Right renal pelvis (tissue), 4 donors: Measurements from ENCODE around the gene SLC9A9. TPM values are rescaled to one million over a fixed set of nuclear protein-coding genes. Genes with fewer than 3 reads are reported as not detected.

Experiments used
- DNase-seq, 4 donors: peaks; one replicate each; pipeline ENCODE4 v3.0.0-alpha.2; 2013; ENCODE audit warnings: low read depth in 4 of 4, low spot score in 3 of 4, missing footprints in 1 of 4
- polyA plus RNA-seq, 4 donors: library from polyadenylated mRNA; unstranded; fragments of 120-200 nt; gene quantifications; one replicate each; pipeline ENCODE4 v1.2.1, GENCODE V29; 2013; ENCODE audit not compliant: insufficient read length in 4 of 4

The SLC9A9 gene
- polyA plus RNA-seq, 4 donors: 4.9 to 8.0 (median 6.0) TPM

DNA sequence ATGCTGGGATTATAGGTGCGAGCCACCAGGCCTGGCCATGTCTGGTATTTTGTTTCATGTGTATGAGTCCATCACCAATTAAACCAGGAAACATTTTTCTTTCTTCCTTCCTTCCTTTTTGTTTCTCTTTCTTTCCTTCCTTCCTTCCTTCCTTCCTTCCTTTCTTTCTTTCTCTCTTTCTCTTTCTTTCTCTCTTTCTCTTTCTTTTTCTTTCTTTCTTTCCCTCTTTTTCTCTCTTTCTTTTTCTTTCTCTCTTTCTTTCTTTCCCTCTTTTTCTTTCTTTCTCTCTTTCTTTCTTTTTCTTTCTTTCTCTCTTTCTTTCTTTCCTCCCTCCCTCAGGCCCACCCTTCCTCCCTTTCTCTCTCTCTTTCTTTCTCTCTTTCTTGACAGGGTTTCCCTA is 83.4 kb downstream of the SLC9A9 start:
- no peak for DNase-seq

DNA sequence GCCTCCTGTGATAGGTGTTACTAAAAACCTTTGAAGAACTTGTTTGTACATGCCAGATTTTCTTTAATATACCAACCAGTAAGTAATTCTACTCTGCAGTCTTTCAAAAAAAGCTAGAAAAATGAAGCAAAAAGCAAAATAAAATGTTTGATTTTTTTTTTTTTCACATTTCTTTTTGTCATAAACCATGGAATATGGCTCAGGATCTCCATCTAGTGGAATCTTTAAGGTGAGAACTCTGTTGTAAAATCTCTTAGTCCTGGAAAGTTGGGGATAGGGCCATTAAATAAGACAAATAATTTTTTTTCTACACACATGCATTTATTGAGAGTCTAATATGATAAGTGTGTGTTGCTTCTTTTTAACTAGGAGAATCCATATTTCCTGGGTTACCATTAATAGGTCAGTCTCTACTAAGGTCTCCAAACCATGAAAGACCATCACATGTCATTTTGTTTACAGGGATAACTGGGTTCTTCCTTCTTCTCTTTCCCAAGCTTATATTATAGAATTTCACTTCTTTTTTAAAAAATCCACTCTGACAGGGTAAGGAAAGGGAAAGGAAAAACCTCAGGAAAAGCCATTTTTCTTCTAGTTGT is 84.6 kb downstream of the SLC9A9 start:
- no peak for DNase-seq

DNA sequence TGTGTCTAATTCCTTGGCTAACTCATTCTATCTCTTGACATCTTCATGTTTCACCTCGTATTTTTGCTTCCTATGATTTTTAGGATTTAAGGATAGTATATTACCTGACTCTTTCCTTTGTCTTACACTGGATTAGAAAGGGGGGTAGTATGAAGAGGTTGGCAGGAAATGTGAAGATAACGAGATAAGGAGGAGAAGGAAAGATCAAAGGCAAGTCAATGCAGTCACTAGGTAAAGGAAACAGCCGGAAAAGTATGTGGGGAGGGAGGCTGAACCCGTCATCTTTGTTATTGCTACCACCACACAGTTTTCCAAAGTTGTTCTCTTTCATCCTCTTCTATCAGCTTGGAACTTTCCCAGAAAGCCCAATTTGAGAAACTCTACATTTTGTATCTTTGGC is 90.6 kb downstream of the SLC9A9 start:
- DNase-seq: no peak

DNA sequence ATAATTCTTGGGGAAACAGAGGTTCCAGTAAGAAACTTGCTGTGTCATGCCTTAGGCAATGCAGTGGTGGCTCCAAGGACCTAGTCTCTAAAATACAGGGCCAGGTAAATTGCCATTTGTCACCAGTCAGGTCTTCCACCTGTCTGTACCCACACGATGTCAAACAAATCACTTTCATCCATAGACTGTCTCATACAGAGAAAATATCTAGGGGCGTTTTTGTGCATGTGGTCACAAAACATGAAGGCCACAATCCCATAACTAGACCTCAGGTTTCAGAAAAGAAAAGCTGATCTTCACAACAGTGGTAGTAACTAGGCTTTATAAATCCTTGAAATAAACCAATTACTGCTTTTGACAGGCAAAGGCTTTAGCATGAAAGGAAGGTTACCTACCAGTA is 92.3 kb downstream of the SLC9A9 start:
- no peak for DNase-seq

DNA sequence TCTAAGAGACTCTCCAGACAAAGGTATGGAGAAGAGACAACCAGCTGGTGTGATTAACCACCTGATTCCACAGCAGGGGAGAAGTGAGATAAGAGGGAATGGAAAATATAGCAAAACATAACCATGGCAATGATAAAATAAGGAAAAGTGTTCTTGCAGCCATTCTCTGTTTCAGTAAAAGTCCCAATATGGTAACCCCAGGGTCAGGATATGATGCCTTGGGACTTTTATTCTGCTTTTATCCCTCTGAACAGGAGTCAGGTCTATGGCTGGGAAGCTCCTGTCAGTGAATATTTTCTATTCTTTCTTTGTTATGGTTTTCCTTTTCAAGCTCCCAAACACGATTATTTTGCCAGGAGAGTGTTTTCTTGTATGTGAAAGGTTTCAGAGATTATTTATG is 94.2 kb downstream of the SLC9A9 start:
- DNase-seq: no peak

DNA sequence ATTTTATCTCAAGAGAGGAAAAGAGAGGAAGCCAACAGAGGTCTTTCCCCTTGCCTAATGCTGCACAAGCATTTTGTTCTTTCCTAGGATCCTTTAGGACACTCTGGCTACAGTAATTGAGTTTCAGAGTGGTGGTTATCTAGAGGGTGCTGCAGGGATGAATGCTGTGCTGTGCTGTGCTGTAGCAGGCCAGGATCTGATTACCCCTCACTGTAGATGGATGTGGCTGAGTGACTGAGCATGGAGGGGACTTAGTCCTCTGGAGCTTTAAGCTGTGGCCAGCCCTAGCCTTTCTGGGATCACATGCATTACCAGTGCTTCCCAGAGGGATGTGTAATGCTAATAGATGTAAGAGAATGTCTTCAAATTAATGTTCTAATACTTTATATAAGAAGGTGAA is 94.8 kb downstream of the SLC9A9 start:
- DNase-seq: no peak

DNA sequence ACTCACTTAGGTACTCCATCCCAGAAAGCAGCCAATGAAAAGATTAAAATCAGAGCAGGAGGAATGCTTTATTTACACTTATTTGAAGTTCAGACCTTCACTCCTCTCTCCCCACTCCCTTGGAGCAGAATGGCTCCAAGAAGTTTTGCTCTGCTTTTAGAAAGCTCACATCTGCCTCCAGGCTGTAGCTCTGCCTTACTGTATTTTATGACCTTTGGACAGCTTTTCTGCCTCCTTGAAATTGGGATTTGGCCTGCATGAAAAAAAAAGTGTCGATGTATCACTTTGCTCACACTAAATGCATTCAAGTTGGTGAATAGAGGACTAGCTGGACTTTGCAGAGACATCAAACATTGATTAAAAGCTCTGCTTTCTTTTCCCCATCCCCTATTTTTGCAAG is 95.3 kb downstream of the SLC9A9 start:
- DNase-seq: no peak

DNA sequence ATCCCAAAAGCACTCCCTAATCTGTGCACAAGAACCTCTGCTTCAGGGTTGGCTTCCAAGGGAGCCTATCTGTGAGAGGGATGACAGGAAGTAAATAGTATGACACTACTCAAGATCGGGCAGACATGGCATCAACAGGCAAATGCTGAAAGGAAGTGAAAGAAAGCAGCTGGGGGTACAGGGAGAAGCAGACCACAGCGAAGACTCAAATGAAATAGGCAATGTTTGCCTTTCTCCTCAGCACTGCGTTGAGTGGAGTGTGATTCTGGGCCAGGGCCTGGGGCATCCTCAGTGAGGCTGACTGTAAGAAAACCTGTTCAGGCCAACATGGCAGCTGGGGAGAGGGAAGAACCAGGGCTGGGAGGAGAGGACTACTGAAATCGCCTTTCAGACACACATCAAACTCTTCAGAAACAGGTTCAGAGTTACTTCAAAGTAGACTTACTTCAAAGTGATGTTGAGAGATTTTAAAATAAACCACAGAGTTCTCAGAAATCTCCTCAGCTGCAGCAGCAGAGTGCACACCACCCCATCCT is 96.6 kb downstream of the SLC9A9 start:
- DNase-seq: no peak

DNA sequence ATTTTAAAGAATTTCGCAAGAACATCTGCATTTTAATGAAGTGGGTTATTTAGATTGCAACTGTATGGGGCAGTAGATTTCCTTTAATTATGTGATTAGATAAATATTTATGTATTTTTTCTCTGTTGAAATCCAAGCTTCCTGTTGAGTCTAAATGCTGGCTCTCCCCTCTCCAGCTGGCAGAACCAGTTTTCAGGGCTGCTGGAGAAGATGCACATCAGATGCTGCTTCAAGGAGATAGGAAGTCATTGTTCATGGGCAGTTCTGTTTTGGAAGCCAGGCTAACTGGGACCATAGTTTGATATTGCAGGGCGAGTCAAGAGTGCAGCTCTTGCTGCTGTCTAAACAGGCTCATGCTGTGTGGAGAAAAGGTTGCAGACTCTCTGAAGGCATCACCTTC is 97.4 kb downstream of the SLC9A9 start:
- DNase-seq: no peak

DNA sequence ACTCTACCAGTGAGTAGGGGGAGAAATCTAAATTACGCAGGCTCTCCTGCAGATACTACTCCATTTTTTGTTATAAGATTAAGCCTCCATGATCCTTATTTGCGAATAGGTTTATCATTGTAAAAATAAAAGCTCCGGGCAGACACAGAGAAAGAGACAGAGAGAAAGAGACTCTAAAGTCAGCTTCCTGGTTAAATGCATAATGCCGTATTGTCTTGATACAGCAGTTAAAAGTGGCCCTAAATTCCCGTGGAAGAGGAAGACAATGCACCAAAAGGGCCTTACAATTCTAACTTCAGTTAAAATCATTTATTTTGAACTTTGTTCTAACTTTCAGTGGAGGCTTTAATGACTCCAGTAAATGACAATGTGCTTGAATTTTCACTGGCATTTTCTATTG is 98.3 kb downstream of the SLC9A9 start:
- DNase-seq: no peak

DNA sequence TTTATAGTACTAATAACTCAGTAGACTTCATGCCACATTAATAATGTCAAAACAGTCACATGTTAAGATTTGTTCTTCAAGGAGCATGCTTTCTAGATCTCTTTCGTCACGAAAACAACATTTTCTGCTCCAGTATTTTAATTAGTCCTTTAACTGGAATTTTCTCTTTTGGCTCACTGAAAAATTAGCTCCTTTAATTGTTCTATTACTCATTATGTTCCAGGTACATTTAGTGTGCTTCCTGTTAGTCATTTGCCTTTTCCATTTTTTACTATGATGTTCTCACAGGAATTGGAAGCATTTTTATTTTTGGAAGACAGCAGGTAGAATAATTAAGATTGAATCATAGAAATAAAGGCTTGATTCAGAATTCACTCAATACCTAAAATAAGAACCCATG is 111.2 kb downstream of the SLC9A9 start:
- no peak for DNase-seq

DNA sequence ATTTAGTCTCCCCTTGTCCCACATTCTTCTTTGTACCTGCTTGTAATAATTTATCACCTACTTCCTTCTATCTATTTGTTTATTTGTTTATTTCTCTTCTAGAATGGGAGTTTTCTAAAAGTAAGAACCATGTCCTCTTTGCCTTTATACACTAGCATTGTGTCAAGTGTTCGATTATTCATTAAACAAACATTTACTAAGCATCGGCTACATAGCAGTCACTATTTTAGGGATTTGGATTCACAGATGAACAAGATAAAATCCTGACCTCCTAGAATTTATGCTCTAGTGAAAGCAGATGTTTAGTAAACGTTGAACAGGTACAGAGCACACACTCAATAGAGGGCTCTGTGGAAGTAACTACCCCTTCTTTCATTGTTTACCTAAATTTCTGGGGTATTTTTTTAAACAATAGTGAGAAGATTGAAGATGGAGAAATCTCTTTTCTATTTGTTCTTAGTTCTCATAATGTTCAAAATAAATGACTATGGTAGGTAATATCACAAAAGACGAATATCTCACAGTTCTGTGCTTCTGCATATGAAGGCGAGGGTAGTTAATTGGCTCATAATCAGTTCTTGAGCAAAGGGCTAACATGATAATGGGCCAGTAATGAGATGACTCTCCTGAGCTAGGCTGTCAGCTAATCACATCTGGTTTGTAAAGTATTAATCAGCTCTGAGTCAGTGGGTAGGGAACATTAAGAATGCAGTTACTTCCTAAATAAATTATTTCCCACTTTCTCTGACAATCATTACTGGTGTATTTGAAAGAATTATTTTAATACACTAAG is 111.9 kb downstream of the SLC9A9 start:
- DNase-seq: no peak

DNA sequence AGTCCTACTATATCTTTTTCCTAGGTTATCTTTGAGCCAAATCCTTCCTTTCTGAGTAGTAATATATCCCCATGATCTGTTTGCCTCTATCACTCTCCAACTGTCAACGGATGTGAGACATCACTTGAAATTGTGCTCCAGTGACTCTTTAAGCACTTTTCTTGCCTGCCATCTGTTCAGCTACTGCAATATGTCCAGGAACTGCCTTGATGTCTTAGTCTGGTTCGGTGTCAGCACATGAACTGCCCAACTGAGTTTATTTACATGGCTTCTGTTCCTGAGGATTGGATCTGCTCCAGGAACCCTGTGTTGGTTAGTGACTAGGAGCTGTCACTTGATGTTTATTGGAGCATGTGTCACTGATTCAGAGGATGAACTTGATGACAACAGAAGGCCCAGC is 116.5 kb downstream of the SLC9A9 start:
- DNase-seq: no peak

DNA sequence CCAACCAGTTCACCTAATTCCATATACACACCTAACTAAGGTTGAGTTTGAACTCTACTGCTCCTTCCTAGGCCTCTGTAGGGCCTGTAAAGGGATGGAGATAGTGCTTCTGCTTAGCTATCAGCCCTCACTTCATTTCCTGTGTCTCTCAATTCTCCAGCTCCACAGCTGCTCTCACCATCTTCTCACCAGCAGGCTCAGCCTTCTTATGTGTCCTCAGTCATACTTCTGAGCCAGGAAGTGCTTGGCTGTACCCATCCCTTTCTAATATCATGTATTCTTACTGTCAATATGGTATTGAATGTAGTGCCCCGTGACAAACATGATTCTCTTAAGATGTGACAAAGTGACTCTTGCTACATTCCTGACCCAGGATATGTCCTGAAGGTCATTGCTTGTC is 116.9 kb downstream of the SLC9A9 start:
- no peak for DNase-seq

DNA sequence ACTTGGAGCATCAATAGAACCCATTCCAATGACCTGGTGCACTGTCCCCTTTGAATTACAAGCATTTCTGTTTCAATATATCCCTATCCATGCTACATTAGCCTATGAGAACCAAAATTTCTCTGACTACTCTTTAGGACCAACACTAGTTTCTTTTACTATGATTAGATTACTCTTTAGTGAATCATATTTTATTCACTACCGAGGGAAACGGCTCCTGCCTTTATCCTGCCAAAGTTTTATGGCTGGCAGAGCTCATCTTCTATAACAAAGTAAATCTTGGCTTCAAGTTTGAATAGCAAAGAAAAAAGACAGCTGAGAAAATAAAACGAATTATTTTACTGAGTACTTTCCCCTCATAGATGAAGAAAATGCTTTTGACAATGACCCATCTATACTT is 120.9 kb downstream of the SLC9A9 start:
- no peak for DNase-seq

DNA sequence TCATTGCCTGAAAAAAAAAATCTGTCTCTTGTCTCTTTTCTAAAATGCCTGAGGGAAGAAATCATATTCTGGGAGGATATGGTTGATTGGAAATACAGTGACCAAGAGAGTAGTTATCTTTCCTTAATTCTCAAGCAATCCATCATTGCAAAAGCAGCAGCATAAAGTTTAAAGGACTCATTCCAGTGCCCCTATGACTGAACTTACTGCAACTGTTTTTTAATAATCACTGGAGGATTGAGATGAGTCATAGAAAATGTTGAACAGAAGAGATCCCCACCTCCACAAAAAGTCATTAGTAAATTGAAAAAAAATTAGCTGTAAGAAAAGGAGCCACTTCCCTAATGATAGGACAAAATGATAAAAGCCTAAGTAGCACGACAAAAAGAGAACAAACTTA is 121.5 kb downstream of the SLC9A9 start:
- DNase-seq: no peak

DNA sequence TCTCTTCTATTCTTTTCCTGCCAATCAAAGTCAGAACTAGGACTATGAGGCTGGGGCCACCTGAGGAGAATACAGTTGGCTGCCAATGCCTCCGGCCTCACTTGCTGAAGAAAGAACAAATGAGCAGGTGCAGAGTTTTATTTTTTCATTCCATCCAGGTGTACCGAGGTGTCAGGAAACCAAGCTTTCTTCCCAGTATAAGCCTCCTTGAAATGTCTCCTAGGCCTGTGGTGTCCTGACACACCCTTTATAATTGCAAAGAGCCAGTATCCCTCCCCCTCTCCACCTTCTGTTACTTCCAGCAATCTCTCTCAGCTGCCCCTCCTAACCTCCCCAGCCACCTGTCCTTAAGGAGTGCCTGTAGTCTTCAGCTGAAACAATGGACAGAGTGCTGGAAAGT is 127.9 kb downstream of the SLC9A9 start:
- no peak for DNase-seq

DNA sequence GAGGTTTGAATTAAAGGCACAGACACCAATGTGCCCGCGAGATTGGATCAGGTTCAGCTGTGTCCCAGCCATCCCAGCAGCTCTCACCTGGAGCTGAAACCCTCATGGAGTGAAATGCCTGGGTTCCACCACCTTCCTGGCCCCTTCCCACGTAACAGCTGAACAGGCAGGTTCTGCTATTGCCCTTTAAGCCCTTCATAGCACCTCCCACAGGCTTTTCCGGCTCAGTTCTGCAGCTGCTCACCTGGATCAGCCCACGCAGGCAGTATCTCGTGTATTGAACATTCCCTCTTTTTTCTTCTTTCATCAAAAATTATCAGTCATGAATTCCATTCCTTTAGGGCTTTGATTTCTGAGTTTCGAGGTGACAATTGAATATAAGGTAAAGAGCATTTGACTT is 129.8 kb downstream of the SLC9A9 start:
- no peak for DNase-seq

DNA sequence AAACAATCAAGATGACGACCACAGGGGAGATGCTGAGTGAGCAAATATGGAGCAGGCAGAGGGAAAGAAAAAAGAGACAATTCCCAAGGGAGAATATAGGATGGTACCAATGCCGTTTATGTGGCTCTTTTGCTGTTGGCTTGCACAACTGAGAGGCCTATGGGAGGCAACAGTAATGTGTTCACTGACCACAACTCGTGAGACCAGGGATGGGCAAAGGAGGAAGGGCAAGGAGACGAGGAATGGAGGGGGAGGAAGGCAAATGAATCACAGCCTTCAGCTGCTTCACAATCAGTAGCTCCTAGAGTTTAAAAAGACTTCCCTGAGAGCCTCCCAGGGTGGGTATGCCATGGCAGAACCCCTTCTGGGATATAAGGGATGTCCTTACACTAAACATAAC is 131.5 kb downstream of the SLC9A9 start:
- no peak for DNase-seq

DNA sequence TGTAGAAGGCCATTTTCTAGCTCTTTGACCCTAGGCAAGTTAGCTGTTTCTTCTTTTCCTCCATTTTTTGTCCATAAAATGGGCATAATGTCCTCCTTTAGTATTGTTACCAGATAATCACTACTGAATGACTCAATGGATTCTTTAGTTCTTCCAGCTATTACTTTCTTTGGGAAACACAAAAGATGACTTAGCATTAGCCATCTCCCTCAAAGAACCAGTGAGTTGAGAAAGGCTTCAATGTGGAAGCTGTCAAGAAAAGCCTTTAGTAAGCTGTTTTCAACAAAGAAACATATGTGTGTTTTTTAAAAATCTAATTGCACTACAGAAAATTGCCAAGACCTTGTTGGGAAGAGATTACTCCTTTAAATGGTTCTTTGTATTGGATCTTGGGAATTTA is 135.7 kb downstream of the SLC9A9 start:
- no peak for DNase-seq

DNA sequence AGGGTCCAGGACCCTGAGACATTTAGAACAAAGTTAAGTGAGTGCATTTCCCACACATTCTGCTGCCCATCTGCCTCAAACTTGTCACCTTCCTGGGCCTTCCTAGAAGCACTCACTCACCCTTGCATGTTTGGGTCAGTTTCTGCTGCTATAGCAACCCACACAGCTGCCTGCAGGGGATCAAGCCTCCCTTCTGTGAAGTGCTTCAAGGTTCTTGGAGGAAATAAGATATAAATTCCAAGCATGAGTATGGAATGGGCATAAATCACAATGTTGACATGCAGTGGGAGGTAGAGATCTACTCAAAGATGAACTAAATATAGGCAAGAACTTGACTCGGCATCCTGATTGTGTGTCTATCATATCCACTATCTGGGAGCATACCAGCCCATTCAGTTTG is 140.4 kb downstream of the SLC9A9 start:
- DNase-seq: no peak

DNA sequence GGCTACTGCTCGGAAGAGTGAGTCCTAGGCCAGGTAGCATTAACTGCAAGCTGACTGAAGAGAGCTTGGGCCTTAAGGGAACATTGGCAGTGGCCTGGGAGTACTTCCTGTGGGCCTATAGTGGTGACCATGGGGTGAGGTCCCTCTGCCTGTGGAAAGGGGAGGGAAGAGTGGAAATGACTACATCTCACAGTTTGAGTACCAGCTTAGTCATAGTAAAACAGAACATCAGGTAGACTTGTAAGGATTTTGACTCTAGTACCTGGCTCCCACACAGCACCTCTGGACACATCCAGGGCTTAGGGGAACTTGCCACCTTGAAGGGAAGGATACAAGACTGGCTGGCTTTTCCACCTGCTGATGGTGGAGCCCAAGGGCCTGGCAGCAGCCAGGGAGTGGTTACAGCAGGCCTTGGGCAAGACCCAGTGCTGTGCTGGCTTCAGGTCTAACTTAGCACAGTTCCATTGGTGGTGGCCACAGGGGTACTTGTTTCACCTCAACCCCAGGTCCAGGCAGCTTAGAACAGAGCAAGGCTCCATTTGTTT is 147.8 kb downstream of the SLC9A9 start:
- DNase-seq: no peak
